ENCODE data around the gene SEC23A.
"Not testable (repeated sequence)": the region's sequence is repeated elsewhere in the genome, so short reads cannot be mapped to it uniquely, and the experiment has no call there.

SEC23A gene

DNA sequence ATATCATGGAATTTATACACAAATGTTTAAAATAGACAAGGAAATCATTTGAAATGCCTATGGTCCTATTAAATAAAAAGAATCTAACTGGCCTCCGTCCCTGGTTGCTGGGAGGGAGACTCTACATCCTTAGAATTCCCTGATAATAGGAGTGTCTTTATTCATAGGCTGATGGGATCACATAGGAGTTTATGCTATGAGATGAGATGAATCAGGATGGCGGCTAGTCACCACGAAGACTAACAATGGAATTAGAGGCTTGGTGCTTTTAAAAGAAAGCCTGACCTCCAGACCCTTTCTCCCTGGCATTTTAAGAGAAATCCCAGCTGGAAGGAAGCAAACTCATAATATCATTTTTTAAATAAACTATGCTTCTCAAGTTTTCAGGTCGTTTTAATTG lies 69.7 kb downstream of the SEC23A start:
- H3K36me3 Mint-ChIP-seq, result peaks cover 34% of the 10 kb centered on the region
- H3K4me1 Mint-ChIP-seq, result peaks cover 8% of the 10 kb centered on the region
- DNase-seq, result no peak
- H3K27me3 Mint-ChIP-seq, result no peaks in the 10 kb centered on the region
- H3K4me3 Mint-ChIP-seq, result no peak overlapping the region
- no peaks in the 10 kb centered on the region for H3K9me3 Mint-ChIP-seq
- CTCF ChIA-PET, result no interaction called here
- H3K27ac Mint-ChIP-seq, result no peak overlapping the region

DNA sequence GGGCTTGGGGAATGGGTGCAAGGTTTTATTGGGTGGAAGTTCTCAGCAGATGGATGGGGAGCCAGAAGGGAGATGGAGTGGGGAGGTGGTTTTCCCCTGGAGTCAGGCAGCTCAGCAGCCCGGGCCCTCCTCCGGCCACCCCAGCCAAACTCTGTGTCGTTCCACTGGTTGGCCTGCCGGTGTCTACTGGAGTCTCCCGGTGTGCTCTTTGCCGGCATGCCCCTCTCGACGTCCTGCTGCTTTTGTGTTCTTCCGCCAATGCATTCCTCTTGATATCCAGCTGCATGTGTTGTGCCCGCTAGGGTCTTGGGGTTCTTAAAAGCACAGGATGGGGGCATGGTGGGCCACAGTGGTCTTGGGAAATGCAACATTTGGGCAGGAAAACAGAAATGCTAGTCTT lies 72.8 kb downstream of the SEC23A start:
- H3K27me3 Mint-ChIP-seq, result no peaks in the 10 kb centered on the region

DNA sequence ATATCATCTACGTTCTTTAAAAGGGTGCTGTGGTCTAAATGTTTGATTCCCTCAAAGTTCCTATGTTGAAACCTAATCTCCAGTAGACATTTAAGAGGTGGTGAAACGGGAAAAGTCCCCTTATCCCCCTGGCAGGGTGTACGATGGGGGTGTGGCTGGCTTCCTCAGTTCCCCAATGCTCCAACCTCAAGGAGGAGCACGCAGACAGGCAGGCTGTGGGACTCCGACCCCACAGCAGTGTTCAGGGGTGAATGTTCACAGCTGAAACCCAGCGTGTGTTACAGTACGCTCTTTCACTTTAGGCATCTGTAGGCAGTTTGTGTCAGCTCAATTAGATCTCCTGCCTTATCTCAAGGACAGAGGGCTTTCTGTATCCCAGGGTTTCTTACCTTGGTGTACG lies 73.2 kb downstream of the SEC23A start:
- Mint-ChIP-seq H3K27me3 (no peaks in the 10 kb centered on the region), H3K4me3 (no peak overlapping the region), H3K36me3 (peaks cover 31% of the 10 kb centered on the region), H3K9me3 (no peaks in the 10 kb centered on the region), H3K4me1 (peaks cover 8% of the 10 kb centered on the region), H3K27ac (no peak overlapping the region)
- CTCF ChIA-PET, result no interaction called here
- no peak for DNase-seq

More for the DNA sequence above, 72.8 kb downstream of the SEC23A start:
- Mint-ChIP-seq H3K27ac (no peak overlapping the region), H3K36me3 (peaks cover 32% of the 10 kb centered on the region), H3K4me3 (no peak overlapping the region), H3K9me3 (no peaks in the 10 kb centered on the region), H3K4me1 (peaks cover 8% of the 10 kb centered on the region)
- DNase-seq, result no peak
- CTCF ChIA-PET, result no interaction called here

DNA sequence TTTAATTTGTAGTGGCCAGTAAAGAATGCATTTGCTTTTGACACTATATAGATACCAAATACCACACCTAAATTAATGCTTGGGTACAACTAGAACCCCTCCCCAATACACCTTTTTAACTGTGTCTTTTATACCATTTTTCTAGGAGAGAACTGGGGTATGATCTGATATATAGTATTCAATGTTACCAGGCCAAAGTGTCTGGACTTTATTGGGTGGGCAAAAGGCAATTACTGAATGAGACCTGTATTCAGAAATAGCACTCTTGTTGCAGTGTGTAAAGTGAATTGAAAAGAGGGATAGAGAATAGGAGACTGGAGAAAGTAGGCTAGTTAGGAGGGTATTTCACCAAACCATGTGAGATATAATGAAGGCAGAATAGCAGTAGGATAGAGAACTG lies 74.4 kb downstream of the SEC23A start:
- Mint-ChIP-seq H3K9me3 (no peaks in the 10 kb centered on the region), H3K4me1 (peaks cover 8% of the 10 kb centered on the region), H3K4me3 (no peak overlapping the region), H3K27ac (no peak overlapping the region), H3K36me3 (peaks cover 31% of the 10 kb centered on the region), H3K27me3 (no peaks in the 10 kb centered on the region)
- CTCF ChIA-PET, result no interaction called here
- no peak for DNase-seq

DNA sequence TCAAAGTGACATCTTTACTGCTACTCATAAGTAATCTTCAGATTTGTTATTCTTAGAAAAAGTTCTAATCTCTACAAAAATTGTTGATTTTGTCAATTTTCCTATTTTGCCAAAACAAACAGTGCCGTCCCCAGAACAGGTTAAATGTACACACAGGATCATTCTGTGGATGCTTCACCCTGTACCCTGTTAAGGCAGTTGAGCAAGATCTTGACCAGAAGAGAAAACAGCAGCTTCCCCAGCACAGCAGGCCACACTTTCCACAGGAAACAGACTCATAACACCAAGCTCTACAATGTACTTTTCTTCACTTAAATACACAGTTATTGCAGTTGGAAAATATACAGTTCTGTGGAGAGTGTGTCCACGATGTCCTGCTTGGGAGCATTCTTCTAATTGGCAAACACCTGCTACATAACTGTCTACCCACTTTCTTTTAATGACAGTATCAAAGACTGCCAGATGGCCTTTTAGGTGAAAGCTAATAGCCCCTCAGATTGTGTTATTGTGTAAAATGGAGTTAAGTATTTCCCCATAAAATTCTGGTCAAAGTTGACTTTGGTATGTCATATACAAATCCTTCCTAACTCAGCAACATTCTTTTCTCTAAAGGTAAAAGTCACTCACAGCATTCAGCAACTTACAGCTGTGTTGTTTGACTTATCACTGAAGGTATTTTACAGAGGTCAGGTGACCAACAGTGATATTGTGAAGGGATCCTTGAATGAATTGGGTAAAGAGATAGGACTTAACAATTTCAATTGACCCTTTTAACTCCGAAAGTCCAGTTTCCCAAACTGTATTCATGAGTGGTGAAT lies 77.0 kb downstream of the SEC23A start:
- Mint-ChIP-seq H3K4me1 (peaks cover 8% of the 10 kb centered on the region), H3K36me3 (peaks cover 26% of the 10 kb centered on the region), H3K27me3 (no peaks in the 10 kb centered on the region), H3K27ac (no peak overlapping the region), H3K9me3 (no peaks in the 10 kb centered on the region), H3K4me3 (no peak overlapping the region)
- CTCF ChIA-PET, result interaction anchor here (2.7 kb wide), 1 partner anchor 10 kb away, joined by 12 read pairs; no protein-coding TSS in a partner anchor
- DNase-seq, result no peak

DNA sequence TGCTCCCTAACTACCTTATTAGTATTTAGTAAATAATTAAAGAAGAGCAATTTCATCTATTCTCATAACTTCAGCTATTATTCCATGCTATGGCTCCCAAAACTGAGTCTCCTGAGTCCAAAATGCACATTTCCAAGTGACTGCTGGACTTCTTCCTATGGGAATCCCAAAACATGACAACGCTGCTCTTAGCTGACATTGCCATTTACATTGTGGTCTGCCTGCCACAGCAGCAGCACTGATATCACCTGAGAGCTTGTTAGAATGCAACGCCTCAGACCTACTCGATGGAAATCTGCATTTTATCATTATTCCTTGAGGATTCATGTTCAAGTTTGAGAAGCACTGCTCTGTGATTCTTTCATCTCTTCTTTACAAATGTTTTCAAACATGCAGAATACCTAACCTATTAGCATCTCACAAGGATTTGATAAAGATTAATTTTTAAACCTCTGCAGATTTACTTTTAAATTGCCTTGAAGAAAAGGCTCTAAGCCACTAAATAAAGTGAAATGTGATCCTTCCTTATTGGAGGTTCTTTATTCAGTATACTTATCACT lies 77.7 kb downstream of the SEC23A start:
- H3K4me1 Mint-ChIP-seq, result peaks cover under 1% of the 10 kb centered on the region
- no peak for DNase-seq
- CTCF ChIA-PET, result interaction anchor here (2.7 kb wide), 1 partner anchor 9 kb away, joined by 12 read pairs; no protein-coding TSS in a partner anchor
- H3K27me3 Mint-ChIP-seq, result no peaks in the 10 kb centered on the region
- H3K4me3 Mint-ChIP-seq, result no peak overlapping the region
- H3K9me3 Mint-ChIP-seq, result no peaks in the 10 kb centered on the region
- no peak overlapping the region for H3K27ac Mint-ChIP-seq
- peaks cover 19% of the 10 kb centered on the region for H3K36me3 Mint-ChIP-seq

DNA sequence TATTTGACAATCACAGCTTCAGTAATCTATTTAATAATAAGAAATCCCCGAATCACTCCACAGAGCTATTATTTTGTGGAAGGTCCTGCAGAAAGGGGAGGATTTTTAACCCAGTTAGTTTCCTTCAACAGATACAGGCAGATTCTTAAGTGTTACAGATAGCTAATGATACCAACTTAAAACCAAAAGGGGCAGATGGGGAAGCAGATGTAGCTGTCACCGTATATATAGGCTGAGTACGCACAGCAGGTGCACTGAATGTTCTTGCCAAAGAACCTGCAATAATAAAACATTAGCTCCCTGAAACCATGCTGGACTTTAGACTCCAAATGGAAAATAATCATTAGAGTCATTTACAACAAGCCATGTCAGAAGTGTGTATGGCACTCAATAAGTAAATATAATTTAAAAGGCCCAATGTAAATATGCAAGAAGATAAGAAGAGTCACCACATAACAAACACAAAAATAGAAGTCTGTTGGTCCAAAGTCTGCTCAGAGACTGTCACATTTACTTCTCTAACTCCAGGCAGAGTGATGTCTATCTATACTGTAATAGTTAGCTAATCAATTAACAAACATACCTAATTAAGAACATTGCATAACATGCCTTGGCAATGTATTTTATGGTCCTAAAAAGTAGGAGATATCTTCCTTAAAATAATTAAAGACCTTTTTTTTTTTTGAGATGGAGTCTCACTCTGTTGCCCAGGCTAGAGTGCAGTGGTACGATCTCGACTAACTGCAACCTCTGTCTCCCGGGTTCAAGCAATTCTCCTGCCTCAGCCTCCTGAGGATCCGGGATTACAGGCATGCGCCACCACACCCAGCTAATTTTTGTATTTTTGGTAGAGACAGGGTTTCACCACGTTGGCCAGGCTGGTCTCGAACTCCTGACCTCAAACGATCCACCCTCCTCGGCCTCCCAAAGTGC lies 78.8 kb downstream of the SEC23A start:
- Mint-ChIP-seq H3K27ac (no peak overlapping the region), H3K4me3 (no peak overlapping the region), H3K9me3 (no peaks in the 10 kb centered on the region), H3K27me3 (no peaks in the 10 kb centered on the region), H3K4me1 (no peaks in the 10 kb centered on the region), H3K36me3 (peaks cover 9% of the 10 kb centered on the region)
- DNase-seq, result no peak
- CTCF ChIA-PET, result interaction anchor here (0.7 to 2.7 kb wide), 4 partner anchors 8 to 92 kb away, joined by 3 to 12 read pairs (median 4); no protein-coding TSS in a partner anchor

DNA sequence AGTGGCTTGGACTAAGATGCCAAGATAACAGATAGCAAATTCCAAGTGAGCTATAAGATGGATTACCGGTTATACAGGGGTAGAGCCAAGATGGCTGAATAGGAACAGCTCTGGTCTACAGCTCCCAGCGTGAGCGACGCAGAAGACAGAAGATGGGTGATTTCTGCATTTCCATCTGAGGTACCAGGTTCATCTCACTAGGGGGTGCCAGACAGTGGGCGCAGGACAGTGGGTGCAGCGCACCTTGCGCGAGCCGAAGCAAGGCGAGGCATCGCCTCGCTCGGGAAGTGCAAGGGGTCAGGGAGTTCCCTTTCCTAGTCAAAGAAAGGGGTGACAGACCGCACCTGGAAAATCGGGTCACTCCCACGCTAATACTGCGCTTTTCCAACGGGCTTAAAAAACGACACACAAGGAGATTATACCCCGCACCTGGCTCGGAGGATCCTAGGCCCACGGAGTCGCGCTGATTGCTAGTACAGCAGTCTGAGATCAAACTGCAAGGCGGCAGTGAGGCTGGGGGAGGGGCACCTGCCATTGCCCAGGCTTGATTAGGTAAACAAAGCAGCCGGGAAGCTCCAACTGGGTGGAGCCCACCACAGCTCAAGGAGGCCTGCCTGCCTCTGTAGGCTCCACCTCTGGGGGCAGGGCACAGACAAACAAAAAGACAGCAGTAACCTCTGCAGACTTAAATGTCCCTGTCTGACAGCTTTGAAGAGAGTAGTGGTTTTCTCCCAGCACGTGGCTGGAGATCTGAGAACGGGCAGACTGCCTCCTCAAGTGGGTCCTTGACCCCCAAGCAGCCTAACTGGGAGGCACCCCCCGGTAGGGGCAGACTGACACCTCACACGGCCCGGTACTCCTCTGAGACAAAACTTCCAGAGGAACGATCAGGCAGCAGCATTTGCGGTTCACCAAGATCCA lies 85.7 kb downstream of the SEC23A start:
- not testable (repeated sequence) for H3K4me3 Mint-ChIP-seq, H3K36me3 Mint-ChIP-seq, H3K27ac Mint-ChIP-seq, H3K4me1 Mint-ChIP-seq, H3K9me3 Mint-ChIP-seq, H3K27me3 Mint-ChIP-seq, DNase-seq
- CTCF ChIA-PET, result interaction anchor here (1.5 to 2.5 kb wide), 3 partner anchors 8 to 149 kb away, joined by 3 to 12 read pairs (median 3); no protein-coding TSS in a partner anchor

DNA sequence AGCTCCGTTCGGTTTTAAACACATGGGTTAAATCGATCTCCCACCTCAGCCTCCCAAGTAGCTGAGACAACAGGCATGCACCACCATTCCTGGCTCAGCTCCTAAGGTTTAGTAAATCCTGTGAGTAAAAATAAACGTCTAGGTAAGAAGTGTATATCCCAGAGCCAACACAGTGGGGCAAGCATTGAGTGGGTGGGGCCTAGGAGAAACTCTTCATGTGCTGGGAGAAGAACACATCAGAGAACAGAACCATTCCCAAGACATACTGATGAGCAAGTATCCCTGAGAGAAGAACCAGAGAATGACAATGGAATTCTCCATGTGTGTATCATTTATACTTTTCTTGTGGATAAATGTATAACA lies 86.3 kb downstream of the SEC23A start:
- DNase-seq, result no peak
- CTCF ChIA-PET, result interaction anchor here (0.7 to 2.5 kb wide), 5 partner anchors 9 to 294 kb away, joined by 3 to 12 read pairs (median 3); no protein-coding TSS in a partner anchor
- no peaks in the 10 kb centered on the region for H3K4me1 Mint-ChIP-seq

DNA sequence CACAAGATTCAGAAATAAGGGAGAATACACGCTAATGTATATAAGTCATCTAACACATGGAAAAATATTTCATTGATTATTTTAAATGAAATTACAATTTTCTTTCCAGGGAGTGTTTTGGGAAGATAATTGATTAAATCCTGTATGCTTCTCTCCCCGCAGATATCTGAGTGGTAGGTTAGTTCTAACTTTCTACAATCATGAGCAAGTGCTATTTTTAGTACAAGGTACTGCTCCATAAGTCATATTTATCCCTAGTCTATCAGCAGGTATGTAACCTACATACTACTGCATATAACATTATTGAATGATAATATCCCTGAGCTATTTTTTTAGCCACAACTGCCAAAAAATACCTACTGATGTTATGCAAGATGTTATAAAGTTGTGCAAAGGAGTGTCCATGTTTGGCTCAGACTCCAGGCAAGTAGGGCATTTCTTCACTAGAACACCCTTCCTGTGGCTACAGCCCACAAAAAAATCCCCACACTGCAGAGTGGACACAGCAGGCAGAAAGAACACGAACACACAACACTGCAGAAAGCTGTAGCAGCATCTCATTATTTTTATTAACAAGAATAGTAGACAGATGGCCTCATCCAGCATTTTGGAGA lies 87.0 kb downstream of the SEC23A start:
- no peaks in the 10 kb centered on the region for H3K9me3 Mint-ChIP-seq
- H3K4me3 Mint-ChIP-seq, result no peak overlapping the region
- CTCF ChIA-PET, result interaction anchor here (0.7 to 2.5 kb wide), 14 partner anchors 8 to 413 kb away, joined by 3 to 12 read pairs (median 4); no protein-coding TSS in a partner anchor
- no peak overlapping the region for H3K27ac Mint-ChIP-seq
- H3K4me1 Mint-ChIP-seq, result no peaks in the 10 kb centered on the region
- DNase-seq, result no peak
- no peaks in the 10 kb centered on the region for H3K27me3 Mint-ChIP-seq
- H3K36me3 Mint-ChIP-seq, result no peaks in the 10 kb centered on the region

More for the DNA sequence above, 86.3 kb downstream of the SEC23A start:
- Mint-ChIP-seq H3K36me3 (no peaks in the 10 kb centered on the region), H3K9me3 (no peaks in the 10 kb centered on the region), H3K27ac (no peak overlapping the region), H3K4me3 (no peak overlapping the region), H3K27me3 (no peaks in the 10 kb centered on the region)

DNA sequence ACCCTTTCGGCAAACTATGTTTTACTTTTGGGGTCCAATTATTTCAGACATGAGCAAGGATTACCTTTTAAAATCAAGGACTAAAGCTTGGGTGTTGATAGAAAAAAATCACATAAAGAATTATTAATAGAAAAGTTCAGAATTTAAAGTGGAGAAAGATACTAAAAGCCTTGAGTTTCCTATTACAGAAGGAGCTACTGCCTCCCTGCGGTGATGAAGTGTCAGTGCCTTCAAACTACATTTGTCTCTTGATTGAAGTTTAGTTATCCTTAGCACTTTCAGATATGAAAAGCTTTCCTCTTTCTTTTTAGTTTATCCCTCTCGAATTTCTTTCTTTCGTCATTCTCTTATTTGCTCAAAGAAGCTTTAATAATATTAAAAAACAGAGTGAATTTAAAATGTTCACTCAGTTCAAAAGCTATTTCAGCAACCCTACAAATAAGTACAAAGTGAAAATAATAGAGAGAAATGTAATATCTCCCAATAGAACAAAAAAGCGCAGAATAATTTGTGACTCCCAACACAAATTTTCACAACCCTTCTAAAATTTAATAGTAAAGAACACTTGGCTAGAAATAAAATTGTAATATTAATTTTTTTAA lies 87.6 kb downstream of the SEC23A start:
- H3K4me3 Mint-ChIP-seq, result no peak overlapping the region
- no peak overlapping the region for H3K27ac Mint-ChIP-seq
- CTCF ChIA-PET, result interaction anchor here (0.7 to 2.5 kb wide), 14 partner anchors 8 to 413 kb away, joined by 3 to 12 read pairs (median 4); no protein-coding TSS in a partner anchor
- no peaks in the 10 kb centered on the region for H3K4me1 Mint-ChIP-seq
- peak; percentile 47 for DNase-seq
- no peaks in the 10 kb centered on the region for H3K27me3 Mint-ChIP-seq
- H3K9me3 Mint-ChIP-seq, result no peaks in the 10 kb centered on the region
- H3K36me3 Mint-ChIP-seq, result no peaks in the 10 kb centered on the region

DNA sequence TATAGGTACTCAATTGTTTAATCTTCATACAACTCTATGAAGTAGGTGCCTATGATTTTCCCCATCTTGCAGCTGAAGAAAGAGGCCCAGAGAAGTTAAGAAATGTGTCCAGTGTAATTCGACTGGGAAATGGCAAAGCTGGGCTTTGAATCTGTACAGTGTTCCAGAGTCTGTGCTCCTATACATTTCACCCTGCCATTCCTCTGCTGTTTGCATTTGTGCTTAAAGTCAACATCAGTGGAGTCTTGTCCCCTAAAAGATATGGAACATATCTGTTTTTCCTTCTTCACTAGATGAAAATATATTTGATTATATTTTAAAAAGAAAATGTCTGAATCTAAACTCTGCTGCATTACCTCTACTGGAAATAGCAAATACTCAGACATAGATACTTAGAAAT lies 88.6 kb downstream of the SEC23A start:
- Mint-ChIP-seq H3K27ac (no peak overlapping the region), H3K27me3 (no peaks in the 10 kb centered on the region), H3K36me3 (no peaks in the 10 kb centered on the region), H3K4me1 (no peaks in the 10 kb centered on the region), H3K9me3 (no peaks in the 10 kb centered on the region), H3K4me3 (no peak overlapping the region)
- CTCF ChIA-PET, result interaction anchor here (1.2 to 2.5 kb wide), 3 partner anchors 11 to 412 kb away, joined by 4 to 12 read pairs (median 4); no protein-coding TSS in a partner anchor
- DNase-seq, result no peak

DNA sequence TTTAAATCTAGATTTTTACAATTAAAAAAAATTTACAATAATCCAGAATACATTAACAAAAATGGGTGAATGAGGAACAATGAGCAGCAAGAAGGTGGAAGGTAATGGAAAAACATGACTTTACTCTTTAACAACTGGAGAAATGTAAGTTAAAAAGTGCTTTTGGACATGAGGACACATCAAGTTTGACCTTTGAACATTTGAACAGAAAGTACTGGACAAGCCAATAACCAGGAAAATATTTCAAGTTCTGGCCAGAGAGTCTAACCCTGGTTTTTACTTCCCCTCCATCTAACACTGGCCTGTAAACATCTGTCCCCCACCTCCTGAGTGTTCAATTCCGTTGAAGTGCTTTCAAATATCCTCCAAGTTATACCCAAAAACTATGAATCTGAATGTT lies 94.1 kb downstream of the SEC23A start:
- H3K27ac Mint-ChIP-seq, DNase-seq, H3K4me3 Mint-ChIP-seq, H3K27me3 Mint-ChIP-seq, H3K9me3 Mint-ChIP-seq, CTCF ChIA-PET, H3K36me3 Mint-ChIP-seq, H3K4me1 Mint-ChIP-seq: not testable (repeated sequence)

Measured in activated naive CD4-positive, alpha-beta T cell treated with anti-CD3 and anti-CD28 coated beads, Interleukin-2, amount 10 ng/mL, durations not matched to agents 7 days and 5 days (primary cell).